Measurements from ENCODE around the gene SLC9A7. TPM values are rescaled to one million over a fixed set of nuclear protein-coding genes. Genes with fewer than 3 reads are reported as not detected.

The SLC9A7 gene
- total RNA-seq, 2 experiments from 2014 or later, result 5.3 to 7.4 TPM

DNA sequence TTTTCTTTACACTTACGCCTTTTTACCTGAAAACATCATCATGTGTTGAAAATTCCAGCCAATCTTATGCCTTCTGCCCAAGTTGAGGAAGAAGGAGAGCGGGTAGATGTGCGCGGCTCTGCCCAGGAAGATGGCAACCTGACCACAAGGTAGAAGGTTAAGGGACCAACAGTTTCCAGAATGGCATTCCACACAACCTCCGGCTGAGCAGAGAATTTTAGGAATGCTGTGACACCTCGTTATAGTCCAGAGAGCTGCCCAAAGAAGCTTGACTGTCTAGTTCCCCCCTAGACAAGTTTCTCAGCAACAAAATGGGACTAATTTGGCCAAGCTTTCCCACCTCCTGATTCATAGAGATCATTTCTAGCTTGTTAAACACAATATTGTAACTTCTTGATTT lies 110.3 kb downstream of the SLC9A7 start:
- Mint-ChIP-seq H3K27me3 (no peaks in the 10 kb centered on the region), H3K27ac (no peak overlapping the region), H3K9me3 (no peaks in the 10 kb centered on the region), H3K4me3 (no peak overlapping the region), H3K36me3 (ENCODE audit: low read depth) (peaks cover 5% of the 10 kb centered on the region), H3K4me1 (peaks cover 24% of the 10 kb centered on the region)
- ChIA-PET CTCF (interaction anchor here (1.2 kb wide), 1 partner anchor 82 kb away, joined by 3 read pairs; no protein-coding TSS in a partner anchor), POLR2A (no interaction called here)
- DNase-seq, result no peak

DNA sequence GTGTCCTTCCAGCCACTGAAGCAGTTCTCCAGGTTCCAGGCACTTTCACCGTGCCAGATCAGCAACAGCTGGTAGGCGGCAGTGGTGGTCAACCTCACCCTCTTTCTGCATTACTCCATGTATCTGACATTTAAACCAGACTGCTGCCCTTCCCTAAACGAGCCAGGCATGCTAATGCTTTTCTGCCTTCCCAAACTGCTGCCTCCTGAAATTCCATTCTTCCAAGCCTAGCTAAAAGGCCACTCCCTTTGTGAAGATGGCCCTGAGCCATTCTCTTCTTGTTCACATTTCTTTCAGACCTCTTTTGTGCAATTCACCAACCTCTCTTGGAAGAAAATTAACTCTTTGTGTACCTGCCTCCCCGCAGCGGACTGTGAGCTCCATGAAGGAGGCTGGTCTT lies 111.7 kb downstream of the SLC9A7 start:
- H3K4me3 Mint-ChIP-seq, result no peak overlapping the region
- ChIA-PET POLR2A (no interaction called here), CTCF (no interaction called here)
- H3K4me1 Mint-ChIP-seq, result peaks cover 27% of the 10 kb centered on the region
- no peaks in the 10 kb centered on the region for H3K27me3 Mint-ChIP-seq
- H3K9me3 Mint-ChIP-seq, result no peaks in the 10 kb centered on the region
- peaks cover 7% of the 10 kb centered on the region for H3K36me3 Mint-ChIP-seq (ENCODE audit: low read depth)
- no peak for DNase-seq
- no peak overlapping the region for H3K27ac Mint-ChIP-seq

DNA sequence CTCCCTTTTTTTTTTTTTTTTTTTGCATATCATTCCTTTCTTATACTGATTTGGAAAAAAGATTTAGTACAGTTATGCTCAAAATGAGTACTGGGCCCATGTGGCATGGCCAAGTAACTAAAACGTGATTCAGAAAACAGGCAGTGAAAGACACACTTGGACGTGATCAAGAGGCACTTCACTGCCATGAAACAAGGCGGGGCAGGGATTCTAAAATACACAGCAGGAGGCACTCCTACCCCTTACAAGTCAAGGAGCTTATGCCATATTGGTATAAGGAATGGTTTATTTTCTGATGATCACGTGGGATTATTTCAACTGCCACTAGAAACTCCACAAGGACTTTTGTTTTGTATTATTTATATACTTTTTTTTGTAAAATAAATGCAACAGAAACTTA lies 113.3 kb downstream of the SLC9A7 start:
- POLR2A ChIA-PET, result no interaction called here
- H3K4me1 Mint-ChIP-seq, result peaks cover 30% of the 10 kb centered on the region

DNA sequence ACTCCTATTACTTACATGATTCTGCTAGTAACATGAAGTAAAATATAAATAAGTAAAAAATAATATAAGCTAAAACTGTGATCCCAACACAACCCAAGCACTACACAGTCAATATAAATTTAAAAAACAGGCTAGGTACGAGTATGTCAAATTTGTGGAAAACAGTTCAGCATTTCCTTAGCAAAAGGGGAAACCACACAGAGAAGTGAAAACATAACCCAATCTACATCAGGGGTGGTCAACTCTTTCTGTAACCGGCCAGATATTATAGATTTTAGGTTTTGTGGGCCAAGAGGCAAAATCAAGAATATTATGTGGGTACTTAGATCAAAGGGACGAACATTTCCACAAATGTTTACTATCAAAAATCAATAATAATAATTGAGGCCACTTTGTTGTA lies 115.3 kb downstream of the SLC9A7 start:
- DNase-seq, result no peak
- peaks cover 7% of the 10 kb centered on the region for H3K36me3 Mint-ChIP-seq (ENCODE audit: low read depth)
- ChIA-PET POLR2A (no interaction called here), CTCF (no interaction called here)
- H3K9me3 Mint-ChIP-seq, result no peaks in the 10 kb centered on the region
- peaks cover 21% of the 10 kb centered on the region for H3K4me1 Mint-ChIP-seq
- H3K4me3 Mint-ChIP-seq, result no peak overlapping the region
- H3K27me3 Mint-ChIP-seq, result no peaks in the 10 kb centered on the region
- no peak overlapping the region for H3K27ac Mint-ChIP-seq

More for the DNA sequence above, 113.3 kb downstream of the SLC9A7 start:
- CTCF ChIA-PET, result no interaction called here
- DNase-seq, result no peak
- H3K27me3 Mint-ChIP-seq, result no peaks in the 10 kb centered on the region
- no peaks in the 10 kb centered on the region for H3K9me3 Mint-ChIP-seq
- H3K36me3 Mint-ChIP-seq (ENCODE audit: low read depth), result peaks cover 7% of the 10 kb centered on the region
- H3K4me3 Mint-ChIP-seq, result no peak overlapping the region
- peak overlapping the region; percentile 57 for H3K27ac Mint-ChIP-seq

DNA sequence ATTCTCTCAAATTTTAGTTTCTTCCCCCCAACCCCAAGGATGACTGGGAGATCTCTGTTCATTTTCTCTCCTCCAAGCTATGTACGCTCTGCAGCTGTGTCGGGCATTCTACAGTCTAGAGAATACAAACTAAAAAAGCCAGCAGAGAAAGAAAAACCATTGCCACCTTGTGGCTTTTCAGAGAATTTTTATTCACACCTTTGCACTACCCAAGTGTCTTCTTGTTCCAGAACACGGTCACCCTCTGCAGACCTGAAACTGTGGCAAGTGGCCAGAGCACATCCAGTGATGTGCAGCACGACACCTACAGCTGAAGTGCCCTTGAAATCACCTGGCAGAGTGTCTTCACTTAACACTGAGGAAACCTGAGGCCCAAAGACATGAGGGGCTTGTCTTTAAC lies 116.8 kb downstream of the SLC9A7 start:
- Mint-ChIP-seq H3K9me3 (no peaks in the 10 kb centered on the region), H3K4me3 (no peak overlapping the region), H3K4me1 (peaks cover 23% of the 10 kb centered on the region), H3K27ac (no peak overlapping the region), H3K36me3 (ENCODE audit: low read depth) (peaks cover 6% of the 10 kb centered on the region), H3K27me3 (no peaks in the 10 kb centered on the region)
- ChIA-PET POLR2A (no interaction called here), CTCF (interaction anchor here (0.6 to 1.6 kb wide), 3 partner anchors 13 to 195 kb away, joined by 3 read pairs; partner anchors contain the start of gene RP2)
- DNase-seq, result peak; percentile 31

DNA sequence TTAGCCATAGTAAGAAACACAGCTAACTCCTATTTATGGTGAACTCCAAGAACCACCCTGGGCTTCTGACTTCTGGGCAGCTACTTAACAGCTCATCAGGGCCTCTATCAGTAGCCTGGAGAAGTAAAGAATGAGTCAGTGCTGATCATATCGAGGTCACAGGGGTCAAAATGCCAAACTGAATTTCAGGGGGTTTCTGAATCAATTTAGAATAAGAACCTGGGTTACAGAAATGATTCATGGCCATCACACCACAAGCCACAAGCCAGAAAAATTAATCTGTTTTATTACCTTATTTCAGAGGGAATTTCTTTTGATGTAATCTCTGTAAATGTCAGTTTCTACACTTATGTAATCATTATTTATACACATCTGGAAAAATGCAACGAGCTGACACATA lies 121.0 kb downstream of the SLC9A7 start:
- ChIA-PET POLR2A (no interaction called here), CTCF (no interaction called here)
- no peak overlapping the region for H3K27ac Mint-ChIP-seq

DNA sequence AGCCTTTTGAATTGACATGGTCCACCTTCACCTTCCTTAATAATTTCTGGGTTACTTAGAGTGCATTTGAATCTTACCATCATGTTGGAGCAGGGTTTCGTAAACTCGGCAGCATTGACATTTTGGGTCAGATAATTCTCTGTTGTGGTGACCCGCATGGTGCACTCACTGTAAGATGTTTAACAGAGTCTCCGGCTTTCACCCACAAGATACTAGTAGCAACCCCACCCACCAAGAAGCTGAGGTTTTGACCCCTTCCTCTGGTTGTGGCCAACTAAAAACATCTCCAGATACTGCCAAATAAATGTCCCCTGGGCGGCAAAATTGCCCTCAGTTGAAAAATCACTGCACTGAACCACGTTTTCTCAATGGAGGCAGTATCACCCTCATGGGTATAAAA lies 122.7 kb downstream of the SLC9A7 start:
- no peak overlapping the region for H3K27ac Mint-ChIP-seq
- peaks cover 9% of the 10 kb centered on the region for H3K36me3 Mint-ChIP-seq (ENCODE audit: low read depth)
- ChIA-PET POLR2A (no interaction called here), CTCF (no interaction called here)
- peaks cover 27% of the 10 kb centered on the region for H3K4me1 Mint-ChIP-seq
- no peak overlapping the region for H3K4me3 Mint-ChIP-seq
- H3K27me3 Mint-ChIP-seq, result no peaks in the 10 kb centered on the region
- DNase-seq, result no peak
- H3K9me3 Mint-ChIP-seq, result no peaks in the 10 kb centered on the region

More for the DNA sequence above, 121.0 kb downstream of the SLC9A7 start:
- Mint-ChIP-seq H3K9me3 (no peaks in the 10 kb centered on the region), H3K27me3 (no peaks in the 10 kb centered on the region), H3K4me1 (peaks cover 36% of the 10 kb centered on the region), H3K4me3 (no peak overlapping the region), H3K36me3 (ENCODE audit: low read depth) (peaks cover 9% of the 10 kb centered on the region)
- DNase-seq, result no peak

DNA sequence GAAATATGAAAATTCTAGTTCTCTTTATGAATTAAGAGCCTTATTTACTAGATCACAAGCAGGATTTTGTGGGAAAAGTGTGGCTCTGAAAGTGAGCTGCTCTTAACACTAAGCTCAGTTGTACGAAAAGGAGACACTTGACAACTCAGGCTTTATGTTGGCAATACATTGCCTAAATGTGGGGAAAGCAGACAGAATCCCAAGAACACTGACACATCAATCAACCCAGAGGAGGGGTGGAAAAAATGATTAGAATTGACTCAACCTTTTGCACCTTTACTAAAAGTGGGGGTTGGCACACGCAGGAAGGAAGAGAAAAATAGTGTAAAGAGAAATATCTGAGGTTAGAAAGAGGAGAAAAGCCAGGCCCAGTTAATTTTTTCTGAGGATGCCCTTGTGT lies 123.7 kb downstream of the SLC9A7 start:
- ChIA-PET CTCF (no interaction called here), POLR2A (no interaction called here)
- Mint-ChIP-seq H3K4me1 (peaks cover 24% of the 10 kb centered on the region), H3K9me3 (no peaks in the 10 kb centered on the region), H3K27ac (no peak overlapping the region), H3K27me3 (no peaks in the 10 kb centered on the region), H3K36me3 (ENCODE audit: low read depth) (peaks cover 14% of the 10 kb centered on the region), H3K4me3 (no peak overlapping the region)
- no peak for DNase-seq

DNA sequence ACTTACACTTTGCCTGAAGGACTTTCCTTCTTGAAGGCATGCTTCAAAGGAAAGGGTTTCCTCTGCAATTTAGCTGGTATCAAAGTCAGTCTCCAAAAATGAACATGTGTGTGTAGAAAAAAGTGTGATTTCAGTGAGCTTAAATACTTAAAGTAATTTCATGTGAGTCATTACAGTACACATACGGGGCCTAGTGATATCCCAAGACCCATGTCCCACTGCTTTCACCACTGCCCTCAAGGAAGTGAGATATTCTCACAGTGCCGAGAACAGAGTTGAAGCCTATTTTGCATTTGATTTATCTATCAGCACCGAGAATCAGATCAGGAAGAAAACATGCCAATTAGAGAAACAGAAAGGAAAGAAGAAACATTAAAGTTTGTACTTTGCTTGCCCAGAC lies 124.3 kb downstream of the SLC9A7 start:
- H3K27me3 Mint-ChIP-seq, result no peaks in the 10 kb centered on the region
- no peak overlapping the region for H3K4me3 Mint-ChIP-seq
- no peaks in the 10 kb centered on the region for H3K9me3 Mint-ChIP-seq
- H3K27ac Mint-ChIP-seq, result no peak overlapping the region
- no peak for DNase-seq
- H3K4me1 Mint-ChIP-seq, result peaks cover 24% of the 10 kb centered on the region
- POLR2A ChIA-PET, result no interaction called here
- H3K36me3 Mint-ChIP-seq (ENCODE audit: low read depth), result peaks cover 14% of the 10 kb centered on the region
- CTCF ChIA-PET, result no interaction called here

DNA sequence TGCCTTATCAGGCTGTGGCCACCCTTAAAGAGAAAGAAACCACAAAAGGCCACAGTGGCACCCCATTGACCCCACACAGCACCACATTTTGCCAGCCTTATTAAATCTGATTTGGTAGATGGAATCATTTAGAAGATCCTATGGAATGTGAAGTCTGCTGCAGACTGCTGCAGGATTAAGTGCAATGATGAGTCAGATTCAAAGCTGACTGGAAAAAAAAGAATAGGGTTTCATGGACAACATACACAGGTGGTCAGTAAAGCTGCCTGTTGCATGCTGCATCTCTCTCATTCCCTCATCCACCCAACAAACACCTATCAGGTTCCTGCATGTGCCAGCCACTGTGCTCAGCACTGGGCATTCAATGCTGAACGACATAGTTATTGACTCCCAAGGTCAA lies 128.8 kb downstream of the SLC9A7 start:
- H3K4me3 Mint-ChIP-seq, result no peak overlapping the region
- ChIA-PET POLR2A (no interaction called here), CTCF (interaction anchor here (1.4 kb wide), 1 partner anchor 44 kb away, joined by 3 read pairs; no protein-coding TSS in a partner anchor)
- H3K4me1 Mint-ChIP-seq, result peaks cover 42% of the 10 kb centered on the region
- no peak for DNase-seq
- H3K9me3 Mint-ChIP-seq, result peaks cover 3% of the 10 kb centered on the region
- H3K36me3 Mint-ChIP-seq (ENCODE audit: low read depth), result peaks cover 21% of the 10 kb centered on the region
- no peaks in the 10 kb centered on the region for H3K27me3 Mint-ChIP-seq
- H3K27ac Mint-ChIP-seq, result no peak overlapping the region

DNA sequence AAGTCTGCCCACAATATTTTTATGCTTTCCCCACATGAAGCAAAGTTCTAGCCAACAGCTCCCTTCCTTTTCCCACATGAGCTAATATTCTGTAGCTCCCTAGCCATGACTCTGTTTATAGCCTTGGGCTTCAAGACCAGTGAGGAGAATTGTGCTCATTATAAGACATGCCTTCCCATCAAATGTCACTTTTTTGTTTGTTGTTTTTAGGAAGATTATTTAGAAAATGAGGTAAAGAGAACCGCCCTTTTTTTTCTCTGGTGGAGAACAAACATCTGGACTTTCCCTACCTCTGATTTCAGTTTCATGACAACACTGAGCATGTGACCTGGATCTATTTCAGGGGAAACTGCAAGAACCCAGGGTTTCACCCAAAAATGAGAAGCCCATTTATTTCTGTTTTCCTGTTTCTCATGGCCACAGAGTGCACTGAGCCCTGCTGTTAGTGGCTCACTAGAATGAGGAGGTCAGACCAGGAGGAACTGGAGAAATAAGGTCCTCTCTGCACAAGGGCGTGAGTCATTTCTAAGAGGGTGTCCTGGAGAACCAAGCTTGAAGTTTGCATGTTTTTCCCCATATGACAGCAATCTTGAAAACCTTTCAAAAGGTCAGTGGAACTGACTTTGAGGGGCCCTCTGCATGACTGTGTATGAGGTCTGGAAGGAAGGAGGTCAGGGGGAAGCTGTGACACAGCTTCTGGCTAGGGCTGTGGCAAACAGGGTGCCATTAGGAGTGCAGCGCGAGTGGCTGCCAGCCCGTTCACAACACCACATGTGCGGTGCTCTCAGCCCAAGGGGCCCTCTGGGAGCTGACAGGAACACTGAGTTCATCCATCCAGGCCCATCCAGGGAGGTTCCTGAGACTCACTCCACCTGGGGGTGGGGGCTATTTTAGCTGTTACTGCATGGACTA lies 130.2 kb downstream of the SLC9A7 start:
- ChIA-PET POLR2A (no interaction called here), CTCF (interaction anchor here (1.1 to 1.5 kb wide), 4 partner anchors 13 to 31 kb away, joined by 3 to 7 read pairs (median 4); no protein-coding TSS in a partner anchor)
- H3K27me3 Mint-ChIP-seq, result no peaks in the 10 kb centered on the region
- peaks cover 18% of the 10 kb centered on the region for H3K36me3 Mint-ChIP-seq (ENCODE audit: low read depth)
- no peak for DNase-seq
- H3K9me3 Mint-ChIP-seq, result peaks cover 3% of the 10 kb centered on the region
- peaks cover 34% of the 10 kb centered on the region for H3K4me1 Mint-ChIP-seq
- peak overlapping the region; percentile 63 for H3K27ac Mint-ChIP-seq
- no peak overlapping the region for H3K4me3 Mint-ChIP-seq

DNA sequence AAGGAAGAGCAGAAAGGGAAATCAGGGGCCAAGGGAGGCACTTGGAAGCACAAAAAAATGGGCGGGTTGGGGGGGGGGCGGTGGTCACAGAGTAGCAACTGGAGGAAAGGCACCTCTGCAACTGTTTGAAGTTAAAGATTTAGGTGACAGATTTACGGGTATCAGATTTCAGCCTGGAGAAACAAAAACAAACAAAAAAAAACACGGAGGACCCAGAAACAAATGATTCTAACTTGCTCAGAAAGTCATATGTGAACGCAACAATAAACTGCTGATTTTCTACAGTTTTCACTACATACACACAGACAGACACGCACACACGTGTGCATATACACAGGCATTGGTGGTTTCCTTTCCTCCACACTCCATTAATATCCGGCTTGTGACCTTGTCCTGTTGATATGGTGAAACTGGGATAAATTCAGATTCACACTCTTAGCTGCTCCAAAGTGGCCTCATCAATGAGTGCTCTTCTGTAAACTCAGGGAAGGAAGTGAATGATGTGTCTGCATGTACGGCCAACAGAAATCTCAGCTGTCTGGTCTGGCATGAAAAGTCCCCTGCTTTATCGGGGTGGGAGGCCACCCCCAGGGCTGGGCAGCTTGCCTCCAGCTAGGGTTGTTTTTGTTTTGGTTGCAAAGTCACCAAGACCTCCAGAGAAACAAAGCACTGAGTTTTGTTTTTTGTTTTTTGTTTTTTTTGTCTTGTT lies 131.1 kb downstream of the SLC9A7 start:
- DNase-seq, result no peak
- H3K9me3 Mint-ChIP-seq, result peaks cover 3% of the 10 kb centered on the region
- CTCF ChIA-PET, result no interaction called here
- peak overlapping the region; percentile 63 for H3K27ac Mint-ChIP-seq
- H3K4me3 Mint-ChIP-seq, result no peak overlapping the region
- POLR2A ChIA-PET, result no interaction called here
- H3K27me3 Mint-ChIP-seq, result no peaks in the 10 kb centered on the region
- H3K4me1 Mint-ChIP-seq, result peaks cover 31% of the 10 kb centered on the region
- peaks cover 20% of the 10 kb centered on the region for H3K36me3 Mint-ChIP-seq (ENCODE audit: low read depth)

DNA sequence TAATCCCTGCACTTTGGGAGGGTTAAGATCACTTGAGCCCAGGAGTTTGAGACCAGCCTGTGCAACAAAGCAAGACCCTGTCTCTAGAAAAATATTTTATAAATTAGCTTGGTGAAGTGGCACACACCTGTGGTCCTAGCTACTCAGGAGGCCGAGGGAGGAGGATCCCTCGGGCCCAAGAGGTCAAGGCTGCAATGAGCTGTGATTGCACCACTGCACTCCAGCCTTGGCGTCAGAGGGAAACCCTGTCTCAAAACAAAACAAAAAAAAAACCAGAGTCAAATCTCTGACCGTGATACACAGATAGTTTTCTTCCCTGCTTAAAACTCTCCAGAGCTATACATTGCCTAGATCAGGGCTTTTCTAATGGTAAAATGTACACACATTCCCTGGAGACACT lies 131.9 kb downstream of the SLC9A7 start:
- peak overlapping the region; percentile 76 for H3K27ac Mint-ChIP-seq
- peaks cover 20% of the 10 kb centered on the region for H3K36me3 Mint-ChIP-seq (ENCODE audit: low read depth)
- POLR2A ChIA-PET, result no interaction called here
- DNase-seq, result no peak
- no peaks in the 10 kb centered on the region for H3K27me3 Mint-ChIP-seq
- peaks cover 31% of the 10 kb centered on the region for H3K4me1 Mint-ChIP-seq
- H3K4me3 Mint-ChIP-seq, result no peak overlapping the region
- peaks cover 3% of the 10 kb centered on the region for H3K9me3 Mint-ChIP-seq
- CTCF ChIA-PET, result interaction anchor here (1.0 kb wide), 1 partner anchor 29 kb away, joined by 3 read pairs; no protein-coding TSS in a partner anchor

Measured in activated CD4-positive, alpha-beta T cell treated with anti-CD3 and anti-CD28 coated beads, Interleukin-2, amount 10 ng/mL, durations not matched to agents 7 days and 5 days (primary cell).